Small intestine (tissue), 7 donors: Measurements from ENCODE around the gene TRIM63. TPM values are rescaled to one million over a fixed set of nuclear protein-coding genes. Genes with fewer than 3 reads are reported as not detected.

ENCODE experiments used
- DNase-seq, 2 donors: peaks; one replicate each; pipeline versions ENCODE4 v3.0.0 to v3.0.0-alpha.2; 2013
- FAIRE-seq: peaks from 2 replicates; lab custom pipeline; 2012; peaks lifted over from hg19 to GRCh38; lab: Jason Lieb, UNC
- H3K27ac ChIP-seq, 3 donors: one replicate each; pipeline ENCODE4 v1.5.1; 2013; ENCODE audit warnings: low read length in 2 of 3, mild to moderate bottlenecking in 2 of 3, control low read depth in 1 of 3, inconsistent platforms in 1 of 3, low read depth in 1 of 3, moderate library complexity in 1 of 3
- H3K27me3 ChIP-seq, 3 donors: one replicate each; pipeline ENCODE4 v1.6.1; 2013; ENCODE audit warnings: low read length in 3 of 3, inconsistent platforms in 1 of 3; ENCODE audit not compliant: control insufficient read depth in 3 of 3, insufficient read depth in 3 of 3
- H3K36me3 ChIP-seq, 3 donors: one replicate each; pipeline ENCODE4 v1.6.1; 2013; ENCODE audit warnings: low read length in 3 of 3, inconsistent platforms in 1 of 3, low read depth in 1 of 3, mild to moderate bottlenecking in 1 of 3, moderate library complexity in 1 of 3; ENCODE audit not compliant: control insufficient read depth in 3 of 3, insufficient read depth in 2 of 3
- H3K4me1 ChIP-seq, 3 donors: one replicate each; pipeline ENCODE4 v1.6.1; 2013; ENCODE audit warnings: low read length in 2 of 3, inconsistent platforms in 1 of 3, low read depth in 1 of 3, mild to moderate bottlenecking in 1 of 3, moderate library complexity in 1 of 3; ENCODE audit not compliant: control insufficient read depth in 3 of 3, insufficient read depth in 2 of 3
- H3K4me3 ChIP-seq, 3 donors: one replicate each; pipeline ENCODE4 v1.5.1; 2013; ENCODE audit warnings: low read length in 3 of 3, control low read depth in 1 of 3, inconsistent platforms in 1 of 3, low read depth in 1 of 3, mild to moderate bottlenecking in 1 of 3, moderate library complexity in 1 of 3
- H3K9me3 ChIP-seq, 2 donors: one replicate each; pipeline ENCODE4 v1.6.1; 2013; ENCODE audit warnings: low read depth in 1 of 2, low read length in 1 of 2; ENCODE audit not compliant: control insufficient read depth in 2 of 2, insufficient read depth in 1 of 2
- WGBS, 3 donors: extraction: QIAGEN DNeasy Blood & Tissue Kit; methylation state at CpG; one replicate each; pipeline ENCODE4 v1.1.7; 2013; 5-methylcytosine and 5-hydroxymethylcytosine counted together
- polyA plus RNA-seq, 4 donors: library from polyadenylated mRNA; stranded (reverse) in 3 of 4; unstranded in 1 of 4; fragments of 200-250 nt in 3 of 4; fragments of 120-200 nt in 1 of 4; gene quantifications; one replicate each; pipeline versions ENCODE4 v1.2.1 to v1.2.3, GENCODE V29; 2013
- donor health status: healthy with polysubstance abuse.
- donor health status: control.
- donor health status: control.
- donor health status: Bipolar disorder and iron deficiency.
- donor health status: healthy.

The TRIM63 gene
- polyA plus RNA-seq, 4 donors: 0.91 to 11.3 (median 2.8) TPM

GRCh38 chr1:26070963-26071342 is 3.5 kb upstream of the TRIM63 start:
- DNase-seq (no peak), FAIRE-seq (no peak)
- no peak overlapping the region for H3K4me3 ChIP-seq
- H3K27ac ChIP-seq: no peak overlapping the region
- no peaks in the 10 kb centered on the region for H3K27me3 ChIP-seq
- WGBS, 3 donors: 90 to 94% (median 91%) methylated on average over 6 of the region's 6 CpGs
- H3K9me3 ChIP-seq: no peaks in the 10 kb centered on the region
- H3K36me3 ChIP-seq: no peaks in the 10 kb centered on the region
- peaks cover 0 to 25% (median 2%) of the 10 kb centered on the region in 3 donors for H3K4me1 ChIP-seq

- H3K27me3 ChIP-seq: no peaks in the 10 kb centered on the region
- no peak for FAIRE-seq
- H3K4me1 ChIP-seq: peaks cover 0 to 20% (median 0%) of the 10 kb centered on the region in 3 donors
- no peak overlapping the region for H3K27ac ChIP-seq
- H3K36me3 ChIP-seq: no peaks in the 10 kb centered on the region
- H3K4me3 ChIP-seq: no peak overlapping the region
- 85 to 96% (median 91%) methylated on average over 4 of the region's 4 CpGs for WGBS, 3 donors
- no peak for DNase-seq
- H3K9me3 ChIP-seq: no peaks in the 10 kb centered on the region
Observed at GRCh38 chr1:26070296-26070962, 3.0 kb upstream of the TRIM63 start.

DNA sequence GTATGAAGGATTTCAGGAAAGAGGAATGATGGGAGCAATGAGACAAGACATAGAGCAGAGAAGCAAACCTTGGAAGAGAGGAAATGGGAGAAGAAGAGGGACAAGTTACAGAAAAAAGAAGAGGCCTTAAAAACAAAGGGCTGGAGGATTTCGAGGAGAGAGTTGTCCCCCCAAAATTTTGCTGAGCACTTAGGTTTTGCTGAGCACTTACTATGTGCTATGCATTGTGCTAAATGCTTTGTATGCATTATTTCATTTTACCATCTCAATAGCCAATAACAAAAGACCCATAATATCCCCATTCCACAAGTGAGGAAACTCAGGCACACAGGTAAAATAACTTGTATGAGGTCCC is 2.5 kb upstream of the TRIM63 start:
- Histone ChIP-seq H3K36me3 (no peaks in the 10 kb centered on the region), H3K4me1 (peaks cover 0 to 19% (median 0%) of the 10 kb centered on the region in 3 donors), H3K27me3 (no peaks in the 10 kb centered on the region), H3K27ac (no peak overlapping the region), H3K9me3 (no peaks in the 10 kb centered on the region), H3K4me3 (no peak overlapping the region)
- DNase-seq: no peak
- 84 to 90% (median 90%) methylated on average over 1 of the region's 1 CpG for WGBS, 3 donors
- no peak for FAIRE-seq

- Histone ChIP-seq H3K4me3 (no peak overlapping the region), H3K9me3 (no peaks in the 10 kb centered on the region), H3K4me1 (peaks cover 0 to 14% (median 0%) of the 10 kb centered on the region in 3 donors), H3K36me3 (no peaks in the 10 kb centered on the region), H3K27me3 (no peaks in the 10 kb centered on the region), H3K27ac (no peak overlapping the region)
- WGBS, 3 donors: 57 to 81% (median 58%) methylated on average over 4 of the region's 4 CpGs
- DNase-seq (no peak), FAIRE-seq (no peak)
Observed at GRCh38 chr1:26066857-26067256, 573 bp downstream of the TRIM63 start.

GRCh38 chr1:26066160-26066559 is 1.3 kb downstream of the TRIM63 start:
- Histone ChIP-seq H3K27me3 (no peaks in the 10 kb centered on the region), H3K27ac (no peak overlapping the region), H3K36me3 (no peaks in the 10 kb centered on the region), H3K4me3 (no peak overlapping the region), H3K4me1 (peaks cover 0 to 14% (median 0%) of the 10 kb centered on the region in 3 donors), H3K9me3 (no peaks in the 10 kb centered on the region)
- FAIRE-seq: no peak
- DNase-seq: no peak
- WGBS, 3 donors: 75 to 81% (median 78%) methylated on average over 13 to 15 of the region's 15 CpGs

- no peak for FAIRE-seq
- no peak overlapping the region for H3K27ac ChIP-seq
- H3K4me1 ChIP-seq: peaks cover 0 to 14% (median 0%) of the 10 kb centered on the region in 3 donors
- no peaks in the 10 kb centered on the region for H3K27me3 ChIP-seq
- no peaks in the 10 kb centered on the region for H3K9me3 ChIP-seq
- DNase-seq: no peak
- WGBS, 3 donors: 33 to 55% (median 46%) methylated on average over 3 of the region's 3 CpGs
- no peak overlapping the region for H3K4me3 ChIP-seq
- H3K36me3 ChIP-seq: no peaks in the 10 kb centered on the region
Observed at GRCh38 chr1:26064553-26064952, 2.9 kb downstream of the TRIM63 start.

DNA sequence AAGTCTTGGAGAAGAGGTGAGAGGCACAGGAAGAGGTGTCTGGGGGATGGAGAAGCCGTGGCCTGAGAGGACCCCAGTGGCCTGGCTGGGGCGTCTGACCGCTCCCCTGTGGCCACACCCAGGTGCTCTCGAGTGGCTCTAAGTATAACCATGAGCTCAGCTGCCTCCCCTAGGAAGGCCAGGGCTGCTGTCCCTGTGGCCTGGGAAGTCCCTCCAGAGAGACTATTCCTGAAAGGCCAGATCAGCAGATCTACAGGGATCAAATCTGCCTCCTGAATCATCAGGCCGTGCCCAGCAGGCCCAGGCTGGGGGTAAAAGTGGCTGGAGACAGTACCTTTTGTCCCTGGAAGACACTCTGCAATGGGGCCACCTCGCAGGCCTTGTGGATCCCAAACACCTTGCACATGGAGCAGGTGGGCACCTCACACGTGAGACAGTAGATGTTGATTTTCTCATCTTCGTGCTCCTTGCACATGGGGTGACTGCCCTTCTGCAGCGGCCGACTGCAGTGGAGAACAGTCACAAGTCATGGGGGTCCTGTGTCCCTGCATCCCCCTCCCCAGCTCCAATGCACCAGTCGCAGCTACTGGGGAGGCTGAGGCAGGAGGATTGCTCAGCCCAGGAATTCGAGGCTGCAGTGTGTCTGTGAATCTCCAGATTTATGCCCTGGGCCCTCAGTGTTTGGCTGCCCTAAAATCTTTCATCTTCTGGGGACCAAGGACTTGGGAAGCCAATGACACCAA is 6.4 kb downstream of the TRIM63 start:
- FAIRE-seq: no peak
- WGBS, 3 donors: 75 to 78% (median 77%) methylated on average over 9 to 12 of the region's 12 CpGs

GRCh38 chr1:26059906-26060305 is 7.5 kb downstream of the TRIM63 start:
- Histone ChIP-seq H3K9me3 (no peaks in the 10 kb centered on the region), H3K27ac (no peak overlapping the region), H3K27me3 (no peaks in the 10 kb centered on the region), H3K36me3 (no peaks in the 10 kb centered on the region), H3K4me1 (peaks cover 0 to 7% (median 0%) of the 10 kb centered on the region in 3 donors), H3K4me3 (no peak overlapping the region)
- 70 to 75% (median 73%) methylated on average over 7 of the region's 7 CpGs for WGBS, 3 donors
- FAIRE-seq (no peak), DNase-seq (no peak)

More for the DNA sequence above, 6.4 kb downstream of the TRIM63 start:
- H3K27ac ChIP-seq: no peak overlapping the region
- H3K9me3 ChIP-seq: no peaks in the 10 kb centered on the region
- H3K36me3 ChIP-seq: no peaks in the 10 kb centered on the region
- DNase-seq: no peak
- H3K27me3 ChIP-seq: no peaks in the 10 kb centered on the region
- H3K4me1 ChIP-seq: peaks cover 0 to 4% (median 0%) of the 10 kb centered on the region in 3 donors
- H3K4me3 ChIP-seq: no peak overlapping the region
